Neuronal stem cell (in vitro differentiated cells): ENCODE measurements around the gene KLF7.

Experiments
- DNase-seq: peaks from one replicate; pipeline ENCODE4 v3.0.0-alpha.2; 2013; ENCODE audit warnings: low spot score
- H2AFZ ChIP-seq: one replicate; pipeline ENCODE4 v1.6.1; 2013; ENCODE audit warnings: mild to moderate bottlenecking, low read length, inconsistent platforms
- H2AK5ac ChIP-seq: 2 replicates; pipeline ENCODE4 v1.6.1; 2013; ENCODE audit warnings: low read depth, mild to moderate bottlenecking, inconsistent platforms, low read length, moderate library complexity, mixed read lengths
- H2BK120ac ChIP-seq: 2 replicates; pipeline ENCODE4 v1.6.1; 2013; ENCODE audit warnings: low read depth, mild to moderate bottlenecking, inconsistent platforms, low read length, moderate library complexity, mixed read lengths
- H2BK12ac ChIP-seq: one replicate; pipeline ENCODE4 v1.6.1; 2013; ENCODE audit warnings: low read length, inconsistent platforms
- H2BK15ac ChIP-seq: 2 replicates; pipeline ENCODE4 v1.6.1; 2013; ENCODE audit warnings: mild to moderate bottlenecking, low read length, inconsistent platforms, mixed read lengths
- H2BK5ac ChIP-seq: one replicate; pipeline ENCODE4 v1.6.1; 2013; ENCODE audit warnings: inconsistent platforms, mild to moderate bottlenecking, low read length, moderate library complexity
- H3K14ac ChIP-seq: one replicate; pipeline ENCODE4 v1.6.1; 2013; ENCODE audit warnings: low read length, inconsistent platforms
- H3K18ac ChIP-seq: 2 replicates; pipeline ENCODE4 v1.6.1; 2013; ENCODE audit warnings: low read length, inconsistent platforms
- H3K23ac ChIP-seq: 2 replicates; pipeline ENCODE4 v1.6.1; 2013; ENCODE audit warnings: low read depth, mild to moderate bottlenecking, mixed read lengths, low read length, inconsistent platforms; ENCODE audit not compliant: poor library complexity
- H3K27ac ChIP-seq: replicated peaks from 3 replicates; pipeline ENCODE4 v1.5.1; 2013; ENCODE audit warnings: low read length, inconsistent platforms
- H3K27me3 ChIP-seq, 3 experiments: 2 replicates each; pipeline ENCODE4 v1.6.1; 2013; ENCODE audit warnings: low read length in 3 of 3, mild to moderate bottlenecking in 2 of 3, inconsistent platforms in 1 of 3, low read depth in 1 of 3, mixed read lengths in 1 of 3, moderate library complexity in 1 of 3; ENCODE audit not compliant: control insufficient read depth in 3 of 3, insufficient read depth in 3 of 3
- H3K36me3 ChIP-seq, 2 donors: replicated peaks in 1 of 2; 2 replicates each; pipeline ENCODE4 v1.6.1; 2013; ENCODE audit warnings: low read length in 2 of 2; ENCODE audit not compliant: control insufficient read depth in 2 of 2, insufficient read depth in 2 of 2
- H3K4ac ChIP-seq: 2 replicates; pipeline ENCODE4 v1.6.1; 2013; ENCODE audit warnings: inconsistent platforms, mild to moderate bottlenecking, low read length, moderate library complexity
- H3K4me1 ChIP-seq, 2 donors: 1 replicate in 1 of 2; 2 replicates in 1 of 2; pipeline ENCODE4 v1.6.1; 2013; ENCODE audit warnings: low read length in 2 of 2, low read depth in 1 of 2; ENCODE audit not compliant: control insufficient read depth in 2 of 2, insufficient read depth in 1 of 2
- H3K4me2 ChIP-seq: one replicate; pipeline ENCODE4 v1.6.1; 2013; ENCODE audit warnings: mild to moderate bottlenecking, low read length, inconsistent platforms; ENCODE audit not compliant: insufficient read depth, poor library complexity, severe bottlenecking
- H3K4me3 ChIP-seq, 2 donors: 2 replicates each; pipeline ENCODE4 v1.5.1; 2013; ENCODE audit warnings: low read length in 2 of 2, mild to moderate bottlenecking in 2 of 2, inconsistent platforms in 1 of 2, moderate library complexity in 1 of 2
- H3K79me1 ChIP-seq: one replicate; pipeline ENCODE4 v1.6.1; 2013; ENCODE audit warnings: low read depth, mild to moderate bottlenecking, inconsistent platforms, low read length, moderate library complexity
- H3K9ac ChIP-seq: one replicate; pipeline ENCODE4 v1.6.1; 2013; ENCODE audit warnings: mild to moderate bottlenecking, low read depth, low read length, inconsistent platforms; ENCODE audit not compliant: poor library complexity
- H3K9me3 ChIP-seq, 2 donors: replicated peaks in 1 of 2; 2 replicates each; pipeline versions ENCODE3 to v1.6.1; 2013; ENCODE audit warnings: low read length in 2 of 2, mild to moderate bottlenecking in 2 of 2, inconsistent platforms in 1 of 2, low read depth in 1 of 2, mixed read lengths in 1 of 2, moderate library complexity in 1 of 2; ENCODE audit not compliant: control insufficient read depth in 2 of 2, insufficient read depth in 1 of 2
- H4K8ac ChIP-seq: one replicate; pipeline ENCODE4 v1.6.1; 2013; ENCODE audit warnings: low read depth, mild to moderate bottlenecking, inconsistent platforms, low read length, moderate library complexity
- H4K91ac ChIP-seq: one replicate; pipeline ENCODE4 v1.6.1; 2013; ENCODE audit warnings: low read length, low read depth, mild to moderate bottlenecking, inconsistent platforms; ENCODE audit not compliant: poor library complexity
- WGBS, 2 donors: extraction: QIAGEN DNeasy Blood & Tissue Kit; methylation state at CpG; one replicate each; pipeline ENCODE4 v1.1.7; 2013; ENCODE audit warnings: missing lambda C conversion rate in 2 of 2, mixed read lengths in 1 of 2; ENCODE audit not compliant: insufficient read length in 2 of 2, insufficient replicate concordance in 1 of 2; ENCODE audit errors: extremely low coverage in 2 of 2; 5-methylcytosine and 5-hydroxymethylcytosine counted together

KLF7 gene

GRCh38 chr2:207161247-207162123, 4.3 kb downstream of the KLF7 start:
- Histone ChIP-seq H3K27me3 (no peaks in the 10 kb centered on the region), H2BK12ac (no peak overlapping the region), H3K4me1 (peaks cover 7 to 26% of the 10 kb centered on the region in 2 donors), H3K23ac (no peak overlapping the region), H2BK5ac (no peak overlapping the region), H3K4me3 (no peak overlapping the region), H2AFZ (no peak overlapping the region), H3K9me3 (no peaks in the 10 kb centered on the region), H4K8ac (no peak overlapping the region), H3K4ac (no peak overlapping the region), H3K18ac (no peak overlapping the region), H2BK120ac (no peak overlapping the region), H3K14ac (no peak overlapping the region), H3K9ac (no peak overlapping the region), H3K27ac (no peak overlapping the region), H2AK5ac (no peak overlapping the region), H3K36me3 (no peaks in the 10 kb centered on the region), H3K4me2 (no peak overlapping the region), H4K91ac (no peak overlapping the region), H3K79me1 (peaks cover 1% of the 10 kb centered on the region), H2BK15ac (no peak overlapping the region)
- WGBS, 2 donors, result no CpG with 5 or more reads among the region's 7 CpGs
- no peak for DNase-seq

DNA sequence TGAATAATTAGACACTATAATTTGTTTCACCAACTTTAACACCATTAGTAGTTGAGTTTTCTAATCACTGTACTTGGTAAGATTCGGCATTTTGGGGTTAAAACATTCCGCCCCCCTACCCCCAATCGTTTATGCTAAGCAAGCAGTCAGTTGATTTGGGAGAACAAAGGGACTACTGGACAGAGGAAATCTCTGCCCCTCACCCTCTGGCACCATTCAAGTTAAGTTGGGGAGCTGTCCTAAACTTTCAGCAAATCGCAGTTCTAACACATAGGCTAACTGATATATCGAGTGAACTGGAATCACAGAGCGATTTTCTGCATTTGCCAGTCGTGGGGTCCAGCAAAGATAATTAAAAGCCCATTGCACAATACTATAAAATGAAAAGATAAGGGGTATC, 5.6 kb downstream of the KLF7 start:
- H3K27ac ChIP-seq, result no peak overlapping the region
- H2AFZ ChIP-seq, result no peak overlapping the region
- no peak overlapping the region for H2AK5ac ChIP-seq
- no peak overlapping the region for H2BK15ac ChIP-seq
- H3K79me1 ChIP-seq, result peaks cover 1% of the 10 kb centered on the region
- H3K4me3 ChIP-seq, result no peak overlapping the region
- H3K14ac ChIP-seq, result no peak overlapping the region
- peaks cover 7 to 28% of the 10 kb centered on the region in 2 donors for H3K4me1 ChIP-seq
- no peak overlapping the region for H2BK12ac ChIP-seq
- H2BK5ac ChIP-seq, result no peak overlapping the region
- no CpG with 5 or more reads among the region's 7 CpGs for WGBS, 2 donors
- no peaks in the 10 kb centered on the region for H3K27me3 ChIP-seq
- H3K18ac ChIP-seq, result no peak overlapping the region
- no peaks in the 10 kb centered on the region for H3K9me3 ChIP-seq
- no peak for DNase-seq
- no peak overlapping the region for H3K23ac ChIP-seq
- no peak overlapping the region for H3K4ac ChIP-seq
- no peak overlapping the region for H4K8ac ChIP-seq
- H3K4me2 ChIP-seq, result no peak overlapping the region
- H3K9ac ChIP-seq, result no peak overlapping the region
- H2BK120ac ChIP-seq, result no peak overlapping the region
- H4K91ac ChIP-seq, result no peak overlapping the region
- peaks cover 0 to 5% of the 10 kb centered on the region in 2 donors for H3K36me3 ChIP-seq

DNA sequence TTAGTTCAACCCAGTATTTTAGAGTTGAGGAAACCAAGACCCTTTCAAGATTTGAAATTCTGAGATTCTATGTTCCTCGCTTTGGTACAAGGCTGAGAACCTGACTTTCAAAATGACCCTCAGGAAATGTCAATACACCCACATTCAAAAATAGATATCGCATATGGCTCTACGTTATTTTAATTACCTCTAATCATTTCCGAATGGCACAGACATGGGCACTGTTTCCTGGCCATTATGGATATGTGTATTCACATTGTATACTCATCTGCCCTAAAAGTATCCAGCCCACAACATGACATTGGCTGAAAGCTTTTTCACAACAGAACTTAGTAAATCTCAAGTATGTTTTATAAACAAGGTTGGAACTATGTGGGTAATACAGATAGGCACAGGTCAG, 6.7 kb downstream of the KLF7 start:
- Histone ChIP-seq H3K36me3 (peaks cover 0 to 5% of the 10 kb centered on the region in 2 donors), H2BK12ac (no peak overlapping the region), H3K4me3 (no peak overlapping the region), H3K27me3 (no peaks in the 10 kb centered on the region), H2AK5ac (no peak overlapping the region), H3K4me1 (peaks cover 11 to 37% of the 10 kb centered on the region in 2 donors), H4K91ac (no peak overlapping the region), H3K27ac (no peak overlapping the region), H3K9me3 (no peaks in the 10 kb centered on the region), H2BK120ac (no peak overlapping the region), H3K18ac (no peak overlapping the region), H3K14ac (no peak overlapping the region), H2AFZ (no peak overlapping the region), H3K4me2 (no peak overlapping the region), H3K4ac (no peak overlapping the region), H3K79me1 (no peaks in the 10 kb centered on the region), H3K9ac (no peak overlapping the region), H2BK15ac (no peak overlapping the region), H4K8ac (no peak overlapping the region), H2BK5ac (no peak overlapping the region), H3K23ac (no peak overlapping the region)
- DNase-seq, result no peak
- WGBS, 2 donors, result no CpG with 5 or more reads among the region's 4 CpGs

DNA sequence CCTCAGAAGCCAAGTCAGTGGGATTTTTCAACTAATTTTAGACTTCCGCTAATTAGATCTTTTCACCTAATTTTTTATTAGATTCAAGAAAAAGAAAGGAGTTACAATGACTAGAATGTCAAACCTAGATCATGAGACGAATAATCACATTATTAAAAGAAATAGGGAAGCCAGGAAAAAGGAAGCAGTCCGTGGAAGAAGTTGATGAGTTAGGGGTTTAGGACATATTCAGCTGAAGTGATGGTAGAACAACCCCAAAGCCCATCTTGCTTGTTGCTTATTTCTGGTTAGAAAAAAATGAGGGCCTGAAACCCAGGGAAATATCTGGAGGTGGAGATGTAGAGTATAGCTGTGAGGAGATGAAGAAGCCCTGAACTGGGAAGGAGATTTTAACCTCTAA, 8.0 kb downstream of the KLF7 start:
- Histone ChIP-seq H3K4me3 (no peak overlapping the region), H2BK120ac (no peak overlapping the region), H3K27ac (no peak overlapping the region), H4K8ac (no peak overlapping the region), H3K9ac (no peak overlapping the region), H2AK5ac (no peak overlapping the region), H2AFZ (no peak overlapping the region), H3K23ac (no peak overlapping the region), H3K36me3 (peaks cover 0 to 5% of the 10 kb centered on the region in 2 donors), H3K79me1 (no peaks in the 10 kb centered on the region), H3K4me1 (peaks cover 12 to 49% of the 10 kb centered on the region in 2 donors), H3K9me3 (no peaks in the 10 kb centered on the region), H3K4me2 (no peak overlapping the region), H3K18ac (no peak overlapping the region), H4K91ac (no peak overlapping the region), H3K27me3 (no peaks in the 10 kb centered on the region), H3K4ac (no peak overlapping the region), H2BK12ac (no peak overlapping the region), H2BK5ac (no peak overlapping the region), H2BK15ac (no peak overlapping the region), H3K14ac (no peak overlapping the region)
- no peak for DNase-seq
- WGBS, 2 donors, result no CpG with 5 or more reads among the region's 3 CpGs
